Endothelial cell of umbilical vein (primary cell): ENCODE data around the gene OR2A25. TPM values are rescaled to one million over a fixed set of nuclear protein-coding genes. Genes with fewer than 3 reads are reported as not detected.

ENCODE experiments used
- BruUV-seq: library from RNA; stranded (reverse); fragments of 400-500 nt; replicated peaks from 2 replicates; lab custom pipeline; 2021; lab: Mats Ljungman, UMichigan
- CTCF ChIA-PET: fragments of 300-600, 350-600 bp; sonication (Branson Sonifier 250); formaldehyde crosslinking; loops from one replicate; lab custom pipeline; 2021; ENCODE audit warnings: antibody characterized with exemption, inconsistent platforms; lab: Charles Lee
- POLR2A ChIA-PET: fragments of 300-600, 350-600 bp; sonication (Branson Sonifier 250); formaldehyde crosslinking; loops from one replicate; lab custom pipeline; 2021; ENCODE audit warnings: antibody characterized with exemption, inconsistent platforms; lab: Charles Lee
- DNase-seq: peaks from one replicate; pipeline ENCODE4 v3.0.0-alpha.2; 2011; ENCODE audit warnings: low read depth, low spot score
- FAIRE-seq: peaks from 2 replicates; lab custom pipeline; 2011; peaks lifted over from hg19 to GRCh38; lab: Jason Lieb, UNC
- H2AFZ ChIP-seq: 2 replicates; pipeline ENCODE4 v1.6.0; 2012; ENCODE audit warnings: low read depth, low read length, control low read depth, inconsistent platforms
- H3K27ac ChIP-seq: 2 replicates; pipeline ENCODE4 v1.5.1; 2011; ENCODE audit warnings: low read depth, mild to moderate bottlenecking, control low read depth, low read length, moderate library complexity; ENCODE audit not compliant: insufficient read depth
- H3K27me3 ChIP-seq, 2 experiments: 2 replicates each; pipeline versions ENCODE4 v1.6.0 to v1.6.1; 2011; ENCODE audit warnings: low read length in 2 of 2, mixed read lengths in 1 of 2; ENCODE audit not compliant: control insufficient read depth in 2 of 2, insufficient read depth in 2 of 2
- H3K36me3 ChIP-seq, 2 experiments: 2 replicates in 1 of 2; 3 replicates in 1 of 2; pipeline ENCODE4 v1.5.1; 2011; ENCODE audit warnings: low read length in 2 of 2, mild to moderate bottlenecking in 1 of 2, moderate library complexity in 1 of 2; ENCODE audit not compliant: control insufficient read depth in 2 of 2, insufficient read depth in 2 of 2; ENCODE audit errors: extremely low read depth in 1 of 2
- H3K4me1 ChIP-seq: 3 replicates; pipeline ENCODE4 v1.5.1; 2011; ENCODE audit warnings: mild to moderate bottlenecking, low read length; ENCODE audit not compliant: control insufficient read depth, insufficient read depth; ENCODE audit errors: extremely low read depth
- H3K4me2 ChIP-seq: 2 replicates; pipeline ENCODE4 v1.6.1; 2011; ENCODE audit warnings: low read length, control low read depth, mixed read lengths; ENCODE audit not compliant: insufficient read depth
- H3K4me3 ChIP-seq, 3 experiments: fragments of 200-600 bp in 1 of 3; sonication (generic), shearing (Covaris generic) in 1 of 3; replicated peaks in 1 of 3; 2 replicates each; pipeline ENCODE4 v1.5.1; 2011 to 2016; ENCODE audit warnings: control low read depth in 3 of 3, low read length in 3 of 3, mild to moderate bottlenecking in 2 of 3, inconsistent platforms in 1 of 3, low read depth in 1 of 3, moderate library complexity in 1 of 3; ENCODE audit not compliant: insufficient read depth in 1 of 3
- H3K79me2 ChIP-seq: 2 replicates; pipeline ENCODE4 v1.6.0; 2012; ENCODE audit warnings: low read length, inconsistent platforms; ENCODE audit not compliant: control insufficient read depth, insufficient read depth
- H3K9ac ChIP-seq: replicated peaks from 2 replicates; pipeline ENCODE3; 2011; ENCODE audit warnings: low read length, control low read depth; ENCODE audit not compliant: insufficient read depth; ENCODE audit errors: extremely low read depth
- H3K9me1 ChIP-seq: replicated peaks from 3 replicates; pipeline ENCODE4 v1.6.0; 2011; ENCODE audit warnings: mild to moderate bottlenecking, low read length; ENCODE audit not compliant: control insufficient read depth, insufficient read depth; ENCODE audit errors: extremely low read depth
- H3K9me3 ChIP-seq: replicated peaks from 2 replicates; pipeline ENCODE4 v1.5.1; 2012; ENCODE audit warnings: low read length, inconsistent platforms; ENCODE audit not compliant: control insufficient read depth, insufficient read depth
- H4K20me1 ChIP-seq: replicated peaks from 2 replicates; pipeline ENCODE3; 2011; ENCODE audit warnings: mild to moderate bottlenecking, low read length; ENCODE audit not compliant: control insufficient read depth, insufficient read depth; ENCODE audit errors: extremely low read depth
- EZH2 ChIP-seq: IDR thresholded peaks from 2 replicates; pipeline ENCODE4 v1.6.1; 2012; ENCODE audit warnings: borderline replicate concordance, low read depth, mild to moderate bottlenecking, moderate library complexity, low read length, inconsistent platforms; ENCODE audit not compliant: severe bottlenecking
- FOS ChIP-seq: IDR thresholded peaks from 2 replicates; pipeline ENCODE4 v1.6.1; 2011; ENCODE audit warnings: mild to moderate bottlenecking, low read length, moderate library complexity, borderline replicate concordance; ENCODE audit not compliant: insufficient read depth
- GATA2 ChIP-seq: IDR thresholded peaks from 2 replicates; pipeline ENCODE4 v1.7.0; 2011; ENCODE audit warnings: low read depth, mild to moderate bottlenecking, moderate library complexity, mixed read lengths, low read length; ENCODE audit not compliant: insufficient read length, insufficient read depth
- JUN ChIP-seq: IDR thresholded peaks from 2 replicates; pipeline ENCODE4 v1.6.1; 2011; ENCODE audit warnings: borderline replicate concordance, low read depth; ENCODE audit not compliant: insufficient read length, insufficient read depth
- MYC ChIP-seq: IDR thresholded peaks from one replicate; pipeline ENCODE4 v1.6.1; 2011; ENCODE audit warnings: mild to moderate bottlenecking, low read depth, low read length
- POLR2A ChIP-seq: IDR thresholded peaks from 2 replicates; pipeline ENCODE4 v1.6.1; 2012; ENCODE audit warnings: low read depth, mild to moderate bottlenecking, control low read depth, low read length
- POLR2AphosphoS5 ChIP-seq: IDR thresholded peaks from 2 replicates; pipeline ENCODE4 v1.6.1; 2012; ENCODE audit warnings: low read depth, mild to moderate bottlenecking, control low read depth, low read length, moderate library complexity; ENCODE audit not compliant: insufficient read depth
- dilution Hi-C: fragments of 300-500 bp; cut with MboI; formaldehyde crosslinking; loops from one replicate; pipeline ENCODE4 v1.15.0; 2019; ENCODE audit warnings: low sequenced_read_pairs; ENCODE audit not compliant: extremely low pct_ligation_motif_present
- intact Hi-C: fragments of 100-400 bp; cut with micrococcal nuclease; formaldehyde crosslinking; loops from one replicate; pipeline ENCODE4 v1.10.0; 2022
- polyA plus RNA-seq, 4 experiments: library from polyadenylated mRNA; depleted of rRNA in 3 of 4; stranded (reverse) in 3 of 4; unstranded in 1 of 4; fragments of >200 nt; gene quantifications; 2 replicates each; pipeline versions ENCODE4 v1.2.1 to v1.2.3, GENCODE V29; 2011 to 2012; ENCODE audit warnings: missing spikeins in 1 of 4
- total RNA-seq: library from RNA; stranded (reverse); gene quantifications from 2 replicates; pipeline ENCODE4 v1.2.3, GENCODE V29; 2021
- TF ChIP-seq, protein P1 (sequence below), 2 donors: IDR thresholded peaks; 1 replicate in 1 of 2; 2 replicates in 1 of 2; pipeline ENCODE4 v1.5.1; 2011; ENCODE audit warnings: low read length in 2 of 2, mild to moderate bottlenecking in 2 of 2, moderate library complexity in 2 of 2, control low read depth in 1 of 2, inconsistent platforms in 1 of 2, low read depth in 1 of 2; ENCODE audit not compliant: insufficient read depth in 1 of 2; ENCODE audit errors: extremely low read depth in 1 of 2
- TF ChIP-seq, protein P2 (sequence below): IDR thresholded peaks from 2 replicates; pipeline ENCODE4 v1.6.1; 2011; ENCODE audit not compliant: insufficient read depth, insufficient read length

The OR2A25 gene
- total and polyA plus RNA-seq, 2 donors (not counting 3 experiments of a cell fraction or from before 2014, with no cell fraction given), result not detected

DNA sequence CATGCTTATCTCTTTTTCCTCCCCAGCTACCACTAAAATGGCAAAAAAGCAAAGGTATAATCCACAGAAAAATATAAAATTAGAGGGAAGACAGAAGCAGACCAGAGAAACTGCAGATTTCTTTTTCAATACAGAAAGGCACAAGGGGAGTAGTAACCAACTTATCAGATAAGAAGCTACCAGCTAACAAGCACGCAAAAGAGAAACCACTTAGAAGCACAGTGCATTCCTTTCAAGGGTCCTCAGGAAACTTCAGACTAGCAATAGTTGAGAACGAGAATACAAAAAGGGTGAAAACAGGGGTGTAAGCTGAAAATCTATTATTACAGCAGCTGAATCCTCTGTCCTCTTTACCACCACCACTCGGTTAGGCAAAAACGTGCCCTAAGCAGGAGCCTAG, 30.7 kb upstream of the OR2A25 start:
- Histone ChIP-seq H3K79me2 (no peaks in the 10 kb centered on the region), H3K9ac (no peak overlapping the region), H3K9me3 (no peaks in the 10 kb centered on the region), H3K36me3 (no peaks in the 10 kb centered on the region), H3K4me1 (peaks cover 7% of the 10 kb centered on the region), H3K27ac (no peak overlapping the region), H3K4me2 (no peak overlapping the region), H3K9me1 (no peaks in the 10 kb centered on the region), H3K4me3 (no peak overlapping the region), H2AFZ (no peak overlapping the region), H4K20me1 (no peaks in the 10 kb centered on the region), H3K27me3 (peaks cover 0 to 2% of the 10 kb centered on the region in 2 experiments)
- no peak for DNase-seq
- CTCF ChIA-PET, result interaction anchor here (0.7 to 1.2 kb wide), 2 partner anchors 8 to 137 kb away, joined by 3 read pairs; partner anchors contain the start of gene TCAF1
- intact Hi-C loops (no loop called here), dilution Hi-C loops (no loop called here)
- BruUV-seq, result no TSS peak
- FAIRE-seq, result no peak
- POLR2A ChIA-PET, result no interaction called here
- no peak for TF ChIP-seq POLR2A

DNA sequence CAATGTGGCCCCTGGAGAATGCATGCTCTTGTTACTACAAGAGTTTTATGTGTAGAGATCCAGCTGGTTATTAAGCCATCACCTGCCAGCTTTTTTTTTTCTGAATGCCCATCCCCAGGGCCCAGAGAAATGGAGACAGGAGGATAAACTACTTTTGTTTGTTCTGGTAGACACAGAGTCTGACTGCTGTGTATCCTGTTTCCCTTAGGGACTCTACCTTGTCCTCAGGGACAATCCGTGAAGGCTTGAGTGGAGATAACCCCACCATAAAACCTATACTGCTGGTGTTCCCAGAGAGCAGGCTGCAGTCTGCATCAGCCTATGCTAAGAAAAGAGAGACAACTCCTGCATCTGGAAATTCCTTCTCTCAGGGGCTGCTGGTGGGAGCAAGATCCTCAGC, 21.0 kb upstream of the OR2A25 start, which contains the start of gene OR2A5:
TSS of gene OR2A5 (plus strand) at position 301 of the 400 bp plus-strand sequence. CDS start 1,454 bp downstream, outside the sequence.
- CTCF ChIA-PET, result no interaction called here
- BruUV-seq, result no TSS peak

More for the DNA sequence above, 21.0 kb upstream of the OR2A25 start, which contains the start of gene OR2A5:
- POLR2A ChIA-PET, result no interaction called here
- TF ChIP-seq, protein P1, sequence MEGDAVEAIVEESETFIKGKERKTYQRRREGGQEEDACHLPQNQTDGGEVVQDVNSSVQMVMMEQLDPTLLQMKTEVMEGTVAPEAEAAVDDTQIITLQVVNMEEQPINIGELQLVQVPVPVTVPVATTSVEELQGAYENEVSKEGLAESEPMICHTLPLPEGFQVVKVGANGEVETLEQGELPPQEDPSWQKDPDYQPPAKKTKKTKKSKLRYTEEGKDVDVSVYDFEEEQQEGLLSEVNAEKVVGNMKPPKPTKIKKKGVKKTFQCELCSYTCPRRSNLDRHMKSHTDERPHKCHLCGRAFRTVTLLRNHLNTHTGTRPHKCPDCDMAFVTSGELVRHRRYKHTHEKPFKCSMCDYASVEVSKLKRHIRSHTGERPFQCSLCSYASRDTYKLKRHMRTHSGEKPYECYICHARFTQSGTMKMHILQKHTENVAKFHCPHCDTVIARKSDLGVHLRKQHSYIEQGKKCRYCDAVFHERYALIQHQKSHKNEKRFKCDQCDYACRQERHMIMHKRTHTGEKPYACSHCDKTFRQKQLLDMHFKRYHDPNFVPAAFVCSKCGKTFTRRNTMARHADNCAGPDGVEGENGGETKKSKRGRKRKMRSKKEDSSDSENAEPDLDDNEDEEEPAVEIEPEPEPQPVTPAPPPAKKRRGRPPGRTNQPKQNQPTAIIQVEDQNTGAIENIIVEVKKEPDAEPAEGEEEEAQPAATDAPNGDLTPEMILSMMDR (IDR thresholded peaks at IDR 0.05; ENCODE audit: extremely low read depth in 1 of 2, insufficient read depth in 1 of 2, low read depth in 1 of 2, low read length in 2 of 2), result no peak
- TF ChIP-seq FOS (no peak), MYC (no peak), POLR2AphosphoS5 (no peak), POLR2A (no peak), GATA2 (no peak), EZH2 (no peak), JUN (no peak)
- TF ChIP-seq, protein P2, sequence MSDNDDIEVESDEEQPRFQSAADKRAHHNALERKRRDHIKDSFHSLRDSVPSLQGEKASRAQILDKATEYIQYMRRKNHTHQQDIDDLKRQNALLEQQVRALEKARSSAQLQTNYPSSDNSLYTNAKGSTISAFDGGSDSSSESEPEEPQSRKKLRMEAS, result no peak
- dilution Hi-C loops (no loop called here), intact Hi-C loops (no loop called here)
- no peak within 1 kb of the TSS for H2AFZ ChIP-seq
- H3K4me2 ChIP-seq, result no peak within 1 kb of the TSS
- FAIRE-seq, result no peak
- H4K20me1 ChIP-seq, result no peaks in the 10 kb centered on the region
- no peaks in the 10 kb centered on the region for H3K36me3 ChIP-seq
- H3K9me3 ChIP-seq, result no peaks in the 10 kb centered on the region
- no peak within 1 kb of the TSS for H3K9ac ChIP-seq
- H3K27me3 ChIP-seq, result peaks cover 0 to 5% of the 10 kb centered on the region in 2 experiments
- H3K79me2 ChIP-seq, result no peaks in the 10 kb centered on the region
- no peaks in the 10 kb centered on the region for H3K9me1 ChIP-seq
- H3K4me1 ChIP-seq, result no peaks in the 10 kb centered on the region
- no peak within 1 kb of the TSS for H3K27ac ChIP-seq
- no peak within 1 kb of the TSS for H3K4me3 ChIP-seq
- DNase-seq, result no peak
